Caco-2 (cell line): ENCODE results near the gene CCDC154. TPM values are rescaled to one million over a fixed set of nuclear protein-coding genes. Genes with fewer than 3 reads are reported as not detected.

Experiments used
- BruUV-seq: library from RNA; stranded (reverse); fragments of 400-500 nt; replicated peaks from 2 replicates; lab custom pipeline; 2021; lab: Mats Ljungman, UMichigan
- CTCF ChIA-PET: fragments of 300-600 bp; sonication (Branson Sonifier 250); formaldehyde crosslinking; loops from one replicate; lab custom pipeline; 2022; ENCODE audit warnings: antibody characterized with exemption; lab: Charles Lee
- POLR2A ChIA-PET: fragments of 300-600 bp; sonication (Branson Sonifier 250); formaldehyde crosslinking; loops from one replicate; lab custom pipeline; 2022; ENCODE audit warnings: antibody characterized with exemption; lab: Charles Lee
- DNase-seq, 2 experiments: peaks; one replicate each; pipeline versions ENCODE4 v3.0.0 to v3.0.0-alpha.2; 2020 to 2022
- H3K27me3 ChIP-seq: replicated peaks from 2 replicates; pipeline ENCODE4 v1.6.0; 2011; ENCODE audit warnings: low read length; ENCODE audit not compliant: control insufficient read depth, insufficient read depth
- H3K36me3 ChIP-seq: 2 replicates; pipeline ENCODE4 v1.5.1; 2011; ENCODE audit warnings: low read length; ENCODE audit not compliant: control insufficient read depth, insufficient read depth
- H3K4me1 ChIP-seq: fragments of 250-450 bp; sonication (Bioruptor Pico); 2 replicates; pipeline ENCODE4 v1.5.1; 2020; ENCODE audit warnings: mild to moderate bottlenecking
- H3K4me3 ChIP-seq: 2 replicates; pipeline ENCODE4 v1.5.1; 2011; ENCODE audit warnings: low read depth, mild to moderate bottlenecking, control low read depth, low read length
- H3K9me3 ChIP-seq: fragments of 250-450 bp; sonication (Bioruptor Pico); 2 replicates; pipeline ENCODE4 v1.5.1; 2020; ENCODE audit warnings: mild to moderate bottlenecking, moderate library complexity
- H3K27ac Mint-ChIP-seq: one replicate; pipeline ENCODE4 v1.8.0; 2022; ENCODE audit warnings: mixed read lengths; ENCODE audit not compliant: unreplicated experiment
- H3K27me3 Mint-ChIP-seq: one replicate; pipeline ENCODE4 v1.8.0; 2022; ENCODE audit warnings: mixed read lengths; ENCODE audit not compliant: insufficient read depth, unreplicated experiment
- H3K36me3 Mint-ChIP-seq: one replicate; pipeline ENCODE4 v1.8.0; 2022; ENCODE audit warnings: mild to moderate bottlenecking, mixed read lengths; ENCODE audit not compliant: insufficient read depth, unreplicated experiment
- H3K4me1 Mint-ChIP-seq: one replicate; pipeline ENCODE4 v1.8.0; 2022; ENCODE audit warnings: low read depth, mixed read lengths; ENCODE audit not compliant: unreplicated experiment
- H3K4me3 Mint-ChIP-seq: one replicate; pipeline ENCODE4 v1.8.0; 2022; ENCODE audit warnings: mild to moderate bottlenecking, moderate library complexity, mixed read lengths; ENCODE audit not compliant: unreplicated experiment
- H3K9me3 Mint-ChIP-seq: one replicate; pipeline ENCODE4 v1.8.0; 2022; ENCODE audit warnings: mixed read lengths; ENCODE audit not compliant: unreplicated experiment
- CTCF ChIP-seq, 2 experiments: fragments of 200-600 bp in 1 of 2; IDR thresholded peaks; 1 replicate in 1 of 2; 2 replicates in 1 of 2; pipeline versions ENCODE4 v1.5.1 to v1.8.0; 2011 to 2022; ENCODE audit warnings: antibody characterized with exemption in 1 of 2, control low read depth in 1 of 2, inconsistent platforms in 1 of 2, low read depth in 1 of 2, low read length in 1 of 2, mild to moderate bottlenecking in 1 of 2, moderate library complexity in 1 of 2; ENCODE audit not compliant: insufficient read depth in 1 of 2, severe bottlenecking in 1 of 2, unreplicated experiment in 1 of 2
- intact Hi-C: fragments of 100-400 bp; cut with micrococcal nuclease; formaldehyde crosslinking; loops from one replicate; pipeline ENCODE4 v1.10.0; 2022; ENCODE audit not compliant: unreplicated experiment
- total RNA-seq: library from RNA; stranded (reverse); gene quantifications from 2 replicates; pipeline ENCODE4 v1.2.3, GENCODE V29; 2022

The CCDC154 gene
- total RNA-seq, 1 experiment from 2014 or later: 1.1 TPM

DNA sequence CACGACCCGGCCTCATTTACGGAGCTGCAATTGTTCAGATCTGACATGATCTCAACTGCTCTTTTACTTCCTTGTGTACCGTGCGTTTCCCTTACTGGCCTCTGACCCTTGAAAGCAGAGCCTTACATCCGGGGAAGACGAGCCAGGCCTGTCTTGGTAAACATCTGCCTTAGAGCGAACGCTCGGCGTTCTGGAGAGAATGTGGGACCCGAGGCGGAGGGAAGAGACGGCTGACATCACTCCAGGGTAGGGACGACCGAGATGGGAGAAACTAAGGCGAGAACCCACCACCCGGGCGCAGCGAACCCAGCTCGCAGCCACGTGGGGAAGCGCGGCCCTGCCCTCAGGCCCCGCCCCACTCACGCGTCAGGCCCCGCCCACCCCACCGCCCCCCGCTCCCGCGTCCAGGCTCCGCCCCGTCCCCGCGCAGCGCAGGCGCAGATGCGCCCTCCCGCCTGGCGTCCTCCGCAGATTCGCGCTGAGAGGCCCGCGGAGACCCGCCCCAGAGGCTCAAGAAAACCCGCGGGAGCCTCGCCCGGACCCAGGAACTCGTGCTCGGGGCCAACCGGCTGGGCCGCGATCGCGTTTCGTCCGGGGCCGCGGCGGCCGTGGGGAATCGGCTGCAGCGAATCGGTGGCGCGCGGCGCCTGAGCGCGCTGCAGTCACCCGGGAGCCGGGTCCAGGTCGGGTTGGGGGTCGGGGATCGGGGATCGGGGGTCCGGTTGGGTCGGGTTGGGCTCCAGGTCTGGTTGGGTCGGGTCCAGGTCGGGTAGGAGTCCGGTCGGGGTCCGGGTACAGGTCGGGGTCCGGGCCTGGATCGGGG is 48.8 kb upstream of the CCDC154 start, which contains the start of gene TELO2:
TELO2 (plus strand) TSS at position 438 of the 823 bp plus-strand sequence. CDS start 922 bp downstream, outside the sequence.
- Mint-ChIP-seq H3K27ac (peak within 1 kb of the TSS; percentile 98), H3K36me3 (peaks cover 21% of the 10 kb centered on the region), H3K4me1 (no peaks in the 10 kb centered on the region), H3K27me3 (no peaks in the 10 kb centered on the region), H3K4me3 (peak within 1 kb of the TSS; percentile 96), H3K9me3 (no peaks in the 10 kb centered on the region)
- intact Hi-C loops: no loop called here
- peak within 1 kb of the TSS; percentile 59 for H3K4me3 ChIP-seq
- no peaks in the 10 kb centered on the region for H3K27me3 ChIP-seq
- peaks cover 3% of the 10 kb centered on the region for H3K36me3 ChIP-seq
- DNase-seq: peak; percentile 85 to 88
- peaks cover 5% of the 10 kb centered on the region; the same call in 1 of the 2 replicates for H3K4me1 ChIP-seq
- TF ChIP-seq CTCF (IDR thresholded peaks at IDR 0.05; ENCODE audit: insufficient read depth in 1 of 2, low read depth in 1 of 2, low read length in 1 of 2, severe bottlenecking in 1 of 2, unreplicated experiment in 1 of 2): no peak
- no peaks in the 10 kb centered on the region for H3K9me3 ChIP-seq
- CTCF ChIA-PET: interaction anchor here (0.6 kb wide), 1 partner anchor 404 kb away, joined by 3 read pairs; no protein-coding TSS in a partner anchor
- POLR2A ChIA-PET: interaction anchor here (0.5 to 1.9 kb wide), 3 partner anchors 72 to 1123 kb away, joined by 4 to 9 read pairs (median 5); partner anchors contain the start of genes MRPL28 and UQCC4
- BruUV-seq: no TSS peak

- CTCF ChIA-PET: interaction anchor here (0.6 kb wide), 1 partner anchor 150 kb away, joined by 12 read pairs; no protein-coding TSS in a partner anchor
- intact Hi-C loops: no loop called here
- H3K27ac Mint-ChIP-seq: peak overlapping the region; percentile 98
- H3K4me3 Mint-ChIP-seq: peak overlapping the region; percentile 96
- H3K4me1 Mint-ChIP-seq: no peaks in the 10 kb centered on the region
- no peaks in the 10 kb centered on the region for H3K27me3 ChIP-seq
- TSS peak; percentile 99 for BruUV-seq
- no peaks in the 10 kb centered on the region for H3K9me3 ChIP-seq
- no peak for TF ChIP-seq CTCF (IDR thresholded peaks at IDR 0.05; ENCODE audit: insufficient read depth in 1 of 2, low read depth in 1 of 2, low read length in 1 of 2, severe bottlenecking in 1 of 2, unreplicated experiment in 1 of 2)
- peaks cover 18% of the 10 kb centered on the region for H3K36me3 Mint-ChIP-seq
- POLR2A ChIA-PET: interaction anchor here (0.5 to 1.9 kb wide), 3 partner anchors 72 to 1122 kb away, joined by 4 to 9 read pairs (median 5); partner anchors contain the start of genes MRPL28 and UQCC4
- no peaks in the 10 kb centered on the region for H3K27me3 Mint-ChIP-seq
- DNase-seq: no peak
- H3K9me3 Mint-ChIP-seq: no peaks in the 10 kb centered on the region
- peaks cover 3% of the 10 kb centered on the region for H3K36me3 ChIP-seq
- peak overlapping the region; percentile 59 for H3K4me3 ChIP-seq
- H3K4me1 ChIP-seq: peaks cover 5% of the 10 kb centered on the region; the same call in 1 of the 2 replicates
These were observed 47.9 kb upstream of the CCDC154 start for GRCh38 chr16:1492082-1492922.

DNA sequence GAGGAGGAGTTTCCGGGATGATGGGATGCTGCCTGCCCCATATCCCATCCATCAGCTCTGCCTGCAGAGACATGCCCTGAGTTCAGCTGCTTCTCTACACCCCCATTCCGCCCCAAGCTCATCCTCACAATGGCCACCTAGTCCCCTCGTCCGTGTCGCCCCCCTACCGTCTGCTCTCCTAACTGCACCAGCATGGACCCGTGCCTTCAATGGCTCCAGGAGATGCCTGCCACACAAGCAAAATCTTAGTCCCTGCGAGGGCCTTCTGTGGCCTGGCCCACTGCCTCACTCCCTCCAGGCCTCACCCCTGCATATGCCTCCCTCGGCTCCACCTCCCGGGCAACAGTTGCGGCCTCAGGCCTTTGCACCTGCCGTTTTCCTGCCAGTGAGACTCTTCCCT is 47.0 kb upstream of the CCDC154 start:
- no peak overlapping the region for H3K4me3 Mint-ChIP-seq
- BruUV-seq: no TSS peak
- H3K9me3 ChIP-seq: no peaks in the 10 kb centered on the region
- no peaks in the 10 kb centered on the region for H3K9me3 Mint-ChIP-seq
- CTCF ChIA-PET: no interaction called here
- no peaks in the 10 kb centered on the region for H3K27me3 ChIP-seq
- no peak overlapping the region for H3K27ac Mint-ChIP-seq
- peaks cover 5% of the 10 kb centered on the region; the same call in 1 of the 2 replicates for H3K4me1 ChIP-seq
- no peaks in the 10 kb centered on the region for H3K27me3 Mint-ChIP-seq
- H3K36me3 ChIP-seq: peaks cover 3% of the 10 kb centered on the region
- H3K4me1 Mint-ChIP-seq: no peaks in the 10 kb centered on the region
- TF ChIP-seq CTCF (IDR thresholded peaks at IDR 0.05; ENCODE audit: insufficient read depth in 1 of 2, low read depth in 1 of 2, low read length in 1 of 2, severe bottlenecking in 1 of 2, unreplicated experiment in 1 of 2): no peak
- DNase-seq: no peak
- intact Hi-C loops: no loop called here
- H3K4me3 ChIP-seq: no peak overlapping the region
- H3K36me3 Mint-ChIP-seq: peaks cover 18% of the 10 kb centered on the region
- POLR2A ChIA-PET: no interaction called here
